ENCODE data around the gene CUX1. TPM values are rescaled to one million over a fixed set of nuclear protein-coding genes. Genes with fewer than 3 reads are reported as not detected.

The CUX1 gene
- total RNA-seq, 4 donors from 2014 or later = 40.8 to 62.1 (median 43.8) TPM

- WGBS, 2 donors = 87 to 88% methylated on average over 19 to 21 of the region's 21 CpGs
- no peak for DNase-seq (ENCODE audit: low spot score in 2 of 2)
- intact Hi-C loops (cut with DNase I; ENCODE audit: low total_unique reads) = no loop called here
- no peak for TF ChIP-seq CTCF (IDR thresholded peaks at IDR 0.05)
- TF ChIP-seq POLR2A (IDR thresholded peaks at IDR 0.05) = no peak
- H3K4me3 ChIP-seq (ENCODE audit: low read depth, poor library complexity, severe bottlenecking) = no peak overlapping the region
Measured at GRCh38 chr7:101911800-101912715, 94.6 kb downstream of the CUX1 start.

GRCh38 chr7:101912716-101913110, 95.3 kb downstream of the CUX1 start:
- TF ChIP-seq POLR2A (IDR thresholded peaks at IDR 0.05) = no peak
- no peak for TF ChIP-seq CTCF (IDR thresholded peaks at IDR 0.05)
- H3K4me3 ChIP-seq (ENCODE audit: low read depth, poor library complexity, severe bottlenecking) = no peak overlapping the region
- DNase-seq (ENCODE audit: low spot score in 2 of 2) = no peak
- WGBS, 2 donors = 86 to 89% methylated on average over 12 of the region's 12 CpGs
- intact Hi-C loops (cut with DNase I; ENCODE audit: low total_unique reads) = no loop called here

- intact Hi-C loops (cut with DNase I; ENCODE audit: low total_unique reads) = no loop called here
- DNase-seq (ENCODE audit: low spot score in 2 of 2) = no peak
- 79 to 80% methylated on average over 24 of the region's 24 CpGs for WGBS, 2 donors
- TF ChIP-seq CTCF (IDR thresholded peaks at IDR 0.05) (no peak), POLR2A (IDR thresholded peaks at IDR 0.05) (no peak)
- H3K4me3 ChIP-seq (ENCODE audit: low read depth, poor library complexity, severe bottlenecking) = no peak overlapping the region
Measured at GRCh38 chr7:101913247-101913721, 95.9 kb downstream of the CUX1 start.

GRCh38 chr7:101913851-101914250, 96.4 kb downstream of the CUX1 start:
- TF ChIP-seq POLR2A (IDR thresholded peaks at IDR 0.05) (no peak), CTCF (IDR thresholded peaks at IDR 0.05) (no peak)
- DNase-seq (ENCODE audit: low spot score in 2 of 2) = no peak
- no peak overlapping the region for H3K4me3 ChIP-seq (ENCODE audit: low read depth, poor library complexity, severe bottlenecking)
- intact Hi-C loops (cut with DNase I; ENCODE audit: low total_unique reads) = no loop called here
- 61 to 69% methylated on average over 7 of the region's 7 CpGs for WGBS, 2 donors

GRCh38 chr7:101915000-101915399, 97.6 kb downstream of the CUX1 start:
- DNase-seq (ENCODE audit: low spot score in 2 of 2) = no peak
- intact Hi-C loops (cut with DNase I; ENCODE audit: low total_unique reads) = no loop called here
- no peak for TF ChIP-seq CTCF (IDR thresholded peaks at IDR 0.05)
- no peak for TF ChIP-seq POLR2A (IDR thresholded peaks at IDR 0.05)
- WGBS, 2 donors = 86 to 90% methylated on average over 15 of the region's 15 CpGs
- H3K4me3 ChIP-seq (ENCODE audit: low read depth, poor library complexity, severe bottlenecking) = no peak overlapping the region

Data from lower leg skin (tissue), 4 donors.